Measurements from ENCODE around the gene LTBP3.

The LTBP3 gene

GRCh38 chr11:65546217-65546958 lies 11.8 kb downstream of the LTBP3 start:
- WGBS (ENCODE audit: extremely low coverage, insufficient coverage, insufficient read length), result no CpG with 5 or more reads among the region's 64 CpGs
- Histone ChIP-seq H2BK12ac (ENCODE audit: low read length) (no peak overlapping the region), H2BK120ac (ENCODE audit: insufficient read depth, low read length, poor library complexity) (peak overlapping the region; percentile 14), H3K9ac (ENCODE audit: low read length) (no peak overlapping the region), H2AFZ (ENCODE audit: insufficient read depth, low read length, poor library complexity) (peak overlapping the region; percentile 20), H3K79me2 (ENCODE audit: control insufficient read depth, insufficient read depth, low read length, poor library complexity) (no peaks in the 10 kb centered on the region), H3K27ac (ENCODE audit: low read depth, low read length) (no peak overlapping the region), H4K91ac (ENCODE audit: low read depth, low read length) (peak overlapping the region; percentile 42), H3K4ac (ENCODE audit: low read depth, low read length) (no peak overlapping the region), H3K14ac (ENCODE audit: low read length) (peak overlapping the region; percentile 39), H3K18ac (ENCODE audit: low read length) (no peak overlapping the region), H3K4me1 (ENCODE audit: control insufficient read depth in 1 of 2, insufficient read depth in 2 of 2, low read length in 2 of 2) (peaks cover 15 to 16% of the 10 kb centered on the region in 2 experiments), H3K36me3 (ENCODE audit: control insufficient read depth in 1 of 2, insufficient read depth in 2 of 2, low read length in 2 of 2) (no peaks in the 10 kb centered on the region), H3K79me1 (ENCODE audit: low read length) (peaks cover 4% of the 10 kb centered on the region), H2BK5ac (ENCODE audit: low read depth, low read length, poor library complexity) (no peak overlapping the region), H3K27me3 (ENCODE audit: insufficient read depth, low read length) (peaks cover 9% of the 10 kb centered on the region), H4K12ac (ENCODE audit: low read depth, low read length) (peak overlapping the region; percentile 8), H3K4me3 (ENCODE audit: low read depth, low read length) (peak overlapping the region; percentile 19), H3K4me2 (ENCODE audit: low read length) (peak overlapping the region; percentile 63), H2AK5ac (ENCODE audit: low read length) (no peak overlapping the region), H3K23ac (ENCODE audit: low read length) (no peak overlapping the region), H4K8ac (ENCODE audit: low read depth, low read length) (peak overlapping the region; percentile 31), H3K9me3 (ENCODE audit: insufficient read depth, low read depth, low read length) (no peaks in the 10 kb centered on the region)
- DNase-seq, result peak; percentile 77 to 85

GRCh38 chr11:65545853-65546216 lies 12.3 kb downstream of the LTBP3 start:
- Histone ChIP-seq H3K23ac (ENCODE audit: low read length) (no peak overlapping the region), H3K9me3 (ENCODE audit: insufficient read depth, low read depth, low read length) (no peaks in the 10 kb centered on the region), H3K4me2 (ENCODE audit: low read length) (no peak overlapping the region), H3K27ac (ENCODE audit: low read depth, low read length) (no peak overlapping the region), H2BK5ac (ENCODE audit: low read depth, low read length, poor library complexity) (no peak overlapping the region), H4K8ac (ENCODE audit: low read depth, low read length) (no peak overlapping the region), H2BK120ac (ENCODE audit: insufficient read depth, low read length, poor library complexity) (no peak overlapping the region), H3K79me2 (ENCODE audit: control insufficient read depth, insufficient read depth, low read length, poor library complexity) (peaks cover 3% of the 10 kb centered on the region), H2AFZ (ENCODE audit: insufficient read depth, low read length, poor library complexity) (no peak overlapping the region), H3K14ac (ENCODE audit: low read length) (no peak overlapping the region), H2AK5ac (ENCODE audit: low read length) (no peak overlapping the region), H3K79me1 (ENCODE audit: low read length) (peaks cover 9% of the 10 kb centered on the region), H3K4me1 (ENCODE audit: control insufficient read depth in 1 of 2, insufficient read depth in 2 of 2, low read length in 2 of 2) (peaks cover 16 to 17% of the 10 kb centered on the region in 2 experiments), H3K27me3 (ENCODE audit: insufficient read depth, low read length) (peaks cover 9% of the 10 kb centered on the region), H2BK12ac (ENCODE audit: low read length) (no peak overlapping the region), H3K18ac (ENCODE audit: low read length) (no peak overlapping the region), H4K91ac (ENCODE audit: low read depth, low read length) (no peak overlapping the region), H3K9ac (ENCODE audit: low read length) (no peak overlapping the region), H4K12ac (ENCODE audit: low read depth, low read length) (no peak overlapping the region), H3K36me3 (ENCODE audit: control insufficient read depth in 1 of 2, insufficient read depth in 2 of 2, low read length in 2 of 2) (no peaks in the 10 kb centered on the region), H3K4ac (ENCODE audit: low read depth, low read length) (no peak overlapping the region), H3K4me3 (ENCODE audit: low read depth, low read length) (no peak overlapping the region)
- no CpG with 5 or more reads among the region's 4 CpGs for WGBS (ENCODE audit: extremely low coverage, insufficient coverage, insufficient read length)
- DNase-seq, result no peak

GRCh38 chr11:65542738-65543390 lies 15.3 kb downstream of the LTBP3 start:
- Histone ChIP-seq H4K91ac (ENCODE audit: low read depth, low read length) (no peak overlapping the region), H2AK5ac (ENCODE audit: low read length) (no peak overlapping the region)

GRCh38 chr11:65541093-65541982 lies 16.8 kb downstream of the LTBP3 start:
- peak; percentile 78 to 91 for DNase-seq
- peak overlapping the region; percentile 76 for H3K18ac ChIP-seq (ENCODE audit: low read length)
- peak overlapping the region; percentile 55 for H3K27ac ChIP-seq (ENCODE audit: low read depth, low read length)
- peak overlapping the region; percentile 58 for H3K14ac ChIP-seq (ENCODE audit: low read length)
- H3K79me1 ChIP-seq (ENCODE audit: low read length), result peaks cover 18% of the 10 kb centered on the region
- peak overlapping the region; percentile 12 for H3K4ac ChIP-seq (ENCODE audit: low read depth, low read length)
- H3K79me2 ChIP-seq (ENCODE audit: control insufficient read depth, insufficient read depth, low read length, poor library complexity), result peaks cover 3% of the 10 kb centered on the region
- H3K4me1 ChIP-seq (ENCODE audit: control insufficient read depth in 1 of 2, insufficient read depth in 2 of 2, low read length in 2 of 2), result peaks cover 23 to 32% of the 10 kb centered on the region in 2 experiments
- peak overlapping the region; percentile 69 for H2AK5ac ChIP-seq (ENCODE audit: low read length)
- H2BK5ac ChIP-seq (ENCODE audit: low read depth, low read length, poor library complexity), result peak overlapping the region; percentile 34
- peak overlapping the region; percentile 64 for H2AFZ ChIP-seq (ENCODE audit: insufficient read depth, low read length, poor library complexity)
- H2BK12ac ChIP-seq (ENCODE audit: low read length), result peak overlapping the region; percentile 76
- H3K9ac ChIP-seq (ENCODE audit: low read length), result no peak overlapping the region
- peak overlapping the region; percentile 87 for H4K8ac ChIP-seq (ENCODE audit: low read depth, low read length)
- H3K36me3 ChIP-seq (ENCODE audit: control insufficient read depth in 1 of 2, insufficient read depth in 2 of 2, low read length in 2 of 2), result peaks cover 24 to 26% of the 10 kb centered on the region in 2 experiments
- H2BK120ac ChIP-seq (ENCODE audit: insufficient read depth, low read length, poor library complexity), result peak overlapping the region; percentile 65
- peaks cover 4% of the 10 kb centered on the region for H3K27me3 ChIP-seq (ENCODE audit: insufficient read depth, low read length)
- H3K4me2 ChIP-seq (ENCODE audit: low read length), result peak overlapping the region; percentile 68
- peak overlapping the region; percentile 88 for H4K91ac ChIP-seq (ENCODE audit: low read depth, low read length)
- H3K23ac ChIP-seq (ENCODE audit: low read length), result no peak overlapping the region
- peaks cover 2% of the 10 kb centered on the region for H3K9me3 ChIP-seq (ENCODE audit: insufficient read depth, low read depth, low read length)
- H4K12ac ChIP-seq (ENCODE audit: low read depth, low read length), result peak overlapping the region; percentile 10
- H3K4me3 ChIP-seq (ENCODE audit: low read depth, low read length), result no peak overlapping the region
- WGBS (ENCODE audit: extremely low coverage, insufficient coverage, insufficient read length), result no CpG with 5 or more reads among the region's 18 CpGs

More at GRCh38 chr11:65542738-65543390, 15.3 kb downstream of the LTBP3 start:
- Histone ChIP-seq H3K18ac (ENCODE audit: low read length) (no peak overlapping the region), H3K79me1 (ENCODE audit: low read length) (peaks cover 18% of the 10 kb centered on the region), H2AFZ (ENCODE audit: insufficient read depth, low read length, poor library complexity) (no peak overlapping the region), H3K4ac (ENCODE audit: low read depth, low read length) (no peak overlapping the region), H3K79me2 (ENCODE audit: control insufficient read depth, insufficient read depth, low read length, poor library complexity) (peaks cover 3% of the 10 kb centered on the region), H3K9me3 (ENCODE audit: insufficient read depth, low read depth, low read length) (peaks cover 2% of the 10 kb centered on the region), H3K9ac (ENCODE audit: low read length) (no peak overlapping the region), H2BK12ac (ENCODE audit: low read length) (no peak overlapping the region), H3K4me2 (ENCODE audit: low read length) (no peak overlapping the region), H3K27ac (ENCODE audit: low read depth, low read length) (no peak overlapping the region), H3K4me1 (ENCODE audit: control insufficient read depth in 1 of 2, insufficient read depth in 2 of 2, low read length in 2 of 2) (peaks cover 24 to 34% of the 10 kb centered on the region in 2 experiments), H2BK5ac (ENCODE audit: low read depth, low read length, poor library complexity) (no peak overlapping the region), H3K27me3 (ENCODE audit: insufficient read depth, low read length) (peaks cover 10% of the 10 kb centered on the region), H3K14ac (ENCODE audit: low read length) (no peak overlapping the region), H3K23ac (ENCODE audit: low read length) (no peak overlapping the region), H3K4me3 (ENCODE audit: low read depth, low read length) (no peak overlapping the region), H3K36me3 (ENCODE audit: control insufficient read depth in 1 of 2, insufficient read depth in 2 of 2, low read length in 2 of 2) (peaks cover 9 to 11% of the 10 kb centered on the region in 2 experiments), H4K12ac (ENCODE audit: low read depth, low read length) (no peak overlapping the region), H4K8ac (ENCODE audit: low read depth, low read length) (no peak overlapping the region), H2BK120ac (ENCODE audit: insufficient read depth, low read length, poor library complexity) (no peak overlapping the region)
- no CpG with 5 or more reads among the region's 3 CpGs for WGBS (ENCODE audit: extremely low coverage, insufficient coverage, insufficient read length)
- no peak for DNase-seq

Data from trophoblast cell (in vitro differentiated cells and primary cell).